K562 (cell line): ENCODE results near the gene MYO3B. TPM values are rescaled to one million over a fixed set of nuclear protein-coding genes. Genes with fewer than 3 reads are reported as not detected.
A peak's percentile ranks its signal among the peaks of the same experiment; 100 is the strongest.

Source experiments
- ATF4 ChIP-seq: fragments of 450-650 bp; formaldehyde crosslinking; IDR thresholded peaks from 2 replicates; pipeline ENCODE4 v1.4.0; 2022; ENCODE audit warnings: mild to moderate bottlenecking, moderate library complexity
- BCL6 ChIP-seq: fragments of 250-450 bp; sonication (Bioruptor Pico); IDR thresholded peaks from 2 replicates; pipeline ENCODE4 v1.4.0; 2020
- E2F5 ChIP-seq: sonication (generic); formaldehyde crosslinking; IDR thresholded peaks from 2 replicates; pipeline ENCODE4 v1.8.0; 2022; ENCODE audit warnings: mild to moderate bottlenecking, missing genetic modification reagents
- E2F6 ChIP-seq, 2 experiments: IDR thresholded peaks; 2 replicates each; pipeline ENCODE4 v1.6.1; 2011; ENCODE audit warnings: borderline replicate concordance in 1 of 2, control low read depth in 1 of 2, low read depth in 1 of 2, low read length in 1 of 2, mild to moderate bottlenecking in 1 of 2, mixed read lengths in 1 of 2, moderate library complexity in 1 of 2; ENCODE audit not compliant: insufficient read depth in 1 of 2, insufficient read length in 1 of 2, poor library complexity in 1 of 2, severe bottlenecking in 1 of 2; ENCODE audit errors: extremely low read depth in 1 of 2
- HIVEP1 ChIP-seq: fragments of 250-450 bp; sonication (Bioruptor Pico); IDR thresholded peaks from 2 replicates; pipeline ENCODE4 v1.4.0; 2020; ENCODE audit warnings: mild to moderate bottlenecking
- KHSRP ChIP-seq: fragments of 450-650 bp; IDR thresholded peaks from 2 replicates; pipeline ENCODE4 v1.6.1; 2017
- MTA1 ChIP-seq: fragments of 450-650 bp; IDR thresholded peaks from 2 replicates; pipeline ENCODE4 v1.6.1; 2017; ENCODE audit warnings: borderline replicate concordance
- PATZ1 ChIP-seq: fragments of 250-450 bp; sonication (Bioruptor Pico); IDR thresholded peaks from 2 replicates; pipeline ENCODE4 v1.5.0; 2020; ENCODE audit warnings: mild to moderate bottlenecking, borderline replicate concordance
- PBX2 ChIP-seq, 2 experiments: IDR thresholded peaks in 1 of 2; conservative IDR thresholded peaks in 1 of 2; 2 replicates each; pipeline ENCODE4 v1.6.1; 2016; ENCODE audit warnings: low read depth in 2 of 2, mild to moderate bottlenecking in 1 of 2, missing compliant biosample characterization in 1 of 2, missing genetic modification characterization in 1 of 2, moderate library complexity in 1 of 2
- RBM22 ChIP-seq: fragments of 200-400 bp; formaldehyde crosslinking; IDR thresholded peaks from 2 replicates; pipeline ENCODE4 v1.6.1; 2018; ENCODE audit warnings: low read length, low read depth; ENCODE audit not compliant: poor library complexity, severe bottlenecking
- SMARCA5 ChIP-seq: fragments of 450-650 bp; IDR thresholded peaks from 2 replicates; pipeline ENCODE4 v1.6.1; 2016
- SRSF7 ChIP-seq: fragments of 200-400 bp; formaldehyde crosslinking; optimal IDR thresholded peaks from 2 replicates; pipeline ENCODE3; 2017; ENCODE audit warnings: mild to moderate bottlenecking, low read depth, low read length
- TFE3 ChIP-seq: fragments of 450-650 bp; formaldehyde crosslinking; IDR thresholded peaks from 2 replicates; pipeline ENCODE4 v1.4.0; 2020; ENCODE audit warnings: mild to moderate bottlenecking, mixed read lengths
- TGIF2 ChIP-seq: sonication (generic); formaldehyde crosslinking; IDR thresholded peaks from 2 replicates; pipeline ENCODE4 v1.8.1; 2022; ENCODE audit warnings: mild to moderate bottlenecking, missing genetic modification reagents, moderate library complexity
- XRCC4 ChIP-seq: IDR thresholded peaks from one replicate; pipeline ENCODE4 v1.6.1; 2011; ENCODE audit not compliant: insufficient read depth, insufficient read length; ENCODE audit errors: extremely low read depth
- ZBTB1 ChIP-seq: sonication (generic); formaldehyde crosslinking; IDR thresholded peaks from 2 replicates; pipeline ENCODE4 v1.8.1; 2023; ENCODE audit warnings: missing genetic modification reagents, low read depth, mild to moderate bottlenecking, borderline replicate concordance
- ZNF165 ChIP-seq: fragments of 250-450 bp; sonication (Bioruptor Pico); IDR thresholded peaks from 2 replicates; pipeline ENCODE4 v1.4.0; 2020; ENCODE audit warnings: borderline replicate concordance
- ZNF766 ChIP-seq: fragments of 200-800 bp; sonication (Bioruptor generic); conservative IDR thresholded peaks from 2 replicates; pipeline ENCODE4 v1.6.1; 2016; ENCODE audit warnings: missing genetic modification characterization, missing compliant biosample characterization
- polyA plus RNA-seq, 8 experiments: library from polyadenylated mRNA; depleted of rRNA in 4 of 8; stranded (reverse) in 5 of 8; unstranded in 3 of 8; fragments of >200 nt; fragmentation: Nextera tagmentation in 2 of 8; fragmentation: Illumina TruSeq in 1 of 8; extraction: Ambion mirVana in 2 of 8; extraction: Trizol in 1 of 8; gene quantifications; 2 replicates each; pipeline versions ENCODE4 v1.2.1 to v1.2.3, GENCODE V29; 2011 to 2014; ENCODE audit warnings: inconsistent platforms in 1 of 8, missing spikeins in 1 of 8
- total RNA-seq, 7 experiments: library from RNA; depleted of rRNA in 6 of 7; stranded (reverse); fragments of >200 nt in 6 of 7; fragmentation: Illumina TruSeq in 2 of 7; extraction: Trizol in 2 of 7; gene quantifications; 2 replicates each; pipeline versions ENCODE4 v1.2.1 to v1.2.3, GENCODE V29; 2011 to 2021; ENCODE audit warnings: low replicate concordance in 1 of 7

The MYO3B gene
- total and polyA plus RNA-seq, 9 of the 15 experiments (the other 6 are each of a cell fraction or from before 2014, with no cell fraction given): 2.7 to 6.5 (median 3.6) TPM

- TF ChIP-seq TGIF2 (no peak), BCL6 (CRISPR knock-in tag) (0 out of 2 replicates have a peak, but pooled peaks have one; percentile 25), SRSF7 (no peak), RBM22 (no peak), KHSRP (no peak), XRCC4 (no peak), ZNF766 (CRISPR knock-in tag) (peak; percentile 60), MTA1 (no peak; the same call in 1 of the 2 replicates), SMARCA5 (no peak), E2F6 (IDR thresholded peaks at IDR 0.05; ENCODE audit: borderline replicate concordance in 1 of 2, extremely low read depth in 1 of 2, insufficient read depth in 1 of 2, insufficient read length in 1 of 2, low read depth in 1 of 2, low read length in 1 of 2, poor library complexity in 1 of 2, severe bottlenecking in 1 of 2) (peak in 1 of 2 experiments; percentile 31), HIVEP1 (CRISPR knock-in tag) (peak; percentile 86), PATZ1 (no peak), TFE3 (CRISPR knock-in tag) (no peak), ZBTB1 (CRISPR knock-in tag) (no peak), ATF4 (CRISPR knock-in tag) (peak; percentile 59; the same call in 1 of the 2 replicates), PBX2 (CRISPR knock-in tag; IDR thresholded peaks at IDR 0.05; ENCODE audit: low read depth) (no peak), PBX2 (tag; conservative IDR thresholded peaks at IDR 0.05; ENCODE audit: low read depth) (peak; percentile 57), ZNF165 (no peak), E2F5 (CRISPR knock-in tag) (no peak)
Observed at GRCh38 chr2:170247882-170248393, 70.0 kb downstream of the MYO3B start (continued).
